GM12878 (cell line): ENCODE data around the gene MALSU1. TPM values are rescaled to one million over a fixed set of nuclear protein-coding genes. Genes with fewer than 3 reads are reported as not detected.

ENCODE experiments used
- ATAC-seq: fragments of 200-7000 bp; cut with Tn5 transposase; 3 replicates; pipeline ENCODE4 v1.9.1; 2020; ENCODE audit warnings: mild to moderate bottlenecking, moderate library complexity
- BruUV-seq: library from RNA; stranded (reverse); fragments of 400-500 nt; replicated peaks from 2 replicates; lab custom pipeline; 2021; lab: Mats Ljungman, UMichigan
- CTCF ChIA-PET: fragments of 300-600 bp; sonication (Branson Sonifier 250); formaldehyde crosslinking; extraction: SDS; loops from one replicate; lab custom pipeline; 2021; ENCODE audit warnings: inconsistent platforms; lab: Yijun Ruan, JAX
- POLR2A ChIA-PET: fragments of 350-600 bp; formaldehyde crosslinking; extraction: SDS; loops from one replicate; lab custom pipeline; 2021; ENCODE audit warnings: inconsistent platforms; lab: Charles Lee
- RAD21 ChIA-PET: fragments of 300-600 bp; sonication (Branson Sonifier 250); formaldehyde crosslinking; loops from one replicate; lab custom pipeline; 2023; ENCODE audit warnings: antibody characterized with exemption; ENCODE audit not compliant: unreplicated experiment; lab: Charles Lee
- SMC1A ChIA-PET: fragments of 300-600 bp; sonication (Branson Sonifier 250); formaldehyde crosslinking; loops from one replicate; lab custom pipeline; 2023; ENCODE audit not compliant: unreplicated experiment, uncharacterized antibody; lab: Charles Lee
- DNase-seq: peaks from one replicate; pipeline ENCODE4 v3.0.0-alpha.2; 2011; ENCODE audit warnings: low read depth, low spot score
- FAIRE-seq: peaks from 3 replicates; lab custom pipeline; 2011; peaks lifted over from hg19 to GRCh38; lab: Jason Lieb, UNC
- H2AFZ ChIP-seq: 2 replicates; pipeline ENCODE4 v1.6.0; 2011; ENCODE audit warnings: low read depth, low read length, control low read depth; ENCODE audit not compliant: control insufficient read depth
- H3K27ac ChIP-seq: 2 replicates; pipeline ENCODE4 v1.5.1; 2011; ENCODE audit warnings: control low read depth; ENCODE audit not compliant: control insufficient read depth, insufficient read depth
- H3K27me3 ChIP-seq, 2 experiments: replicated peaks in 1 of 2; 2 replicates each; pipeline versions ENCODE4 v1.6.0 to v1.6.1; 2011; ENCODE audit warnings: low read length in 1 of 2; ENCODE audit not compliant: control insufficient read depth in 2 of 2, insufficient read depth in 2 of 2
- H3K36me3 ChIP-seq, 2 experiments: 2 replicates each; pipeline ENCODE4 v1.5.1; 2011; ENCODE audit warnings: low read length in 1 of 2; ENCODE audit not compliant: control insufficient read depth in 2 of 2, insufficient read depth in 2 of 2
- H3K4me1 ChIP-seq: 2 replicates; pipeline ENCODE4 v1.6.1; 2011; ENCODE audit warnings: mild to moderate bottlenecking, low read length, moderate library complexity, mixed read lengths; ENCODE audit not compliant: control insufficient read depth, insufficient read depth
- H3K4me2 ChIP-seq: 2 replicates; pipeline ENCODE4 v1.6.0; 2011; ENCODE audit warnings: control low read depth; ENCODE audit not compliant: control insufficient read depth, insufficient read depth
- H3K4me3 ChIP-seq: fragments of 200-600 bp; sonication (generic); 2 replicates; pipeline ENCODE4 v1.5.1; 2016
- H3K79me2 ChIP-seq: 2 replicates; pipeline ENCODE4 v1.6.0; 2011; ENCODE audit warnings: low read length; ENCODE audit not compliant: control insufficient read depth, insufficient read depth
- H3K9ac ChIP-seq: 2 replicates; pipeline ENCODE4 v1.8.0; 2011; ENCODE audit warnings: low read length, control low read depth, mixed read lengths; ENCODE audit not compliant: control insufficient read depth, insufficient read depth
- H3K9me3 ChIP-seq: replicated peaks from 3 replicates; pipeline ENCODE4 v1.5.1; 2011; ENCODE audit warnings: mild to moderate bottlenecking, low read length; ENCODE audit not compliant: control insufficient read depth, insufficient read depth
- H4K20me1 ChIP-seq: 2 replicates; pipeline ENCODE4 v1.6.0; 2011; ENCODE audit not compliant: control insufficient read depth, insufficient read depth
- ATF7 ChIP-seq: fragments of 450-650 bp; IDR thresholded peaks from 2 replicates; pipeline ENCODE4 v1.6.1; 2016; ENCODE audit warnings: low read depth, mild to moderate bottlenecking
- BCL11A ChIP-seq: IDR thresholded peaks from 2 replicates; pipeline ENCODE4 v1.6.1; 2011; ENCODE audit warnings: low read depth, low read length
- CEBPB ChIP-seq, 2 experiments: fragments of 150-350 bp in 1 of 2; IDR thresholded peaks; 2 replicates each; pipeline ENCODE4 v1.6.1; 2012 to 2014; ENCODE audit warnings: low read depth in 2 of 2, low read length in 2 of 2, borderline replicate concordance in 1 of 2, inconsistent platforms in 1 of 2
- ETV6 ChIP-seq, 2 experiments: fragments of 450-650 bp in 1 of 2; IDR thresholded peaks in 1 of 2; conservative IDR thresholded peaks in 1 of 2; 2 replicates each; pipeline ENCODE4 v1.6.1; 2014; ENCODE audit warnings: antibody characterized with exemption in 1 of 2, borderline replicate concordance in 1 of 2, low read depth in 1 of 2, mild to moderate bottlenecking in 1 of 2, moderate library complexity in 1 of 2
- FOXK2 ChIP-seq: fragments of 450-650 bp; IDR thresholded peaks from 2 replicates; pipeline ENCODE4 v1.6.1; 2017; ENCODE audit warnings: mild to moderate bottlenecking, moderate library complexity
- GATAD2B ChIP-seq: fragments of 450-650 bp; conservative IDR thresholded peaks from 2 replicates; pipeline ENCODE4 v1.6.1; 2017; ENCODE audit warnings: low read depth, mild to moderate bottlenecking, moderate library complexity
- KLF5 ChIP-seq: fragments of 450-650 bp; IDR thresholded peaks from 2 replicates; pipeline ENCODE4 v1.6.1; 2014; ENCODE audit warnings: mild to moderate bottlenecking; ENCODE audit not compliant: partially characterized antibody
- MEF2B ChIP-seq: fragments of 450-650 bp; IDR thresholded peaks from 2 replicates; pipeline ENCODE4 v1.6.1; 2018; ENCODE audit warnings: mild to moderate bottlenecking, moderate library complexity; ENCODE audit not compliant: partially characterized antibody, poor library complexity, severe bottlenecking
- MTA3 ChIP-seq: IDR thresholded peaks from 2 replicates; pipeline ENCODE4 v1.6.1; 2012; ENCODE audit warnings: low read length, inconsistent platforms, borderline replicate concordance
- NR2C2 ChIP-seq: IDR thresholded peaks from 2 replicates; pipeline ENCODE4 v1.6.1; 2011; ENCODE audit warnings: borderline replicate concordance, low read depth; ENCODE audit not compliant: control insufficient read depth, insufficient read length
- NRF1 ChIP-seq: conservative IDR thresholded peaks from 2 replicates; pipeline ENCODE4 v1.6.1; 2011; ENCODE audit warnings: mild to moderate bottlenecking, low read depth, low read length, improper control_type of control experiment
- REST ChIP-seq: IDR thresholded peaks from 2 replicates; pipeline ENCODE4 v1.6.1; 2012; ENCODE audit warnings: mild to moderate bottlenecking, low read depth, low read length
- SKIL ChIP-seq: fragments of 450-650 bp; IDR thresholded peaks from 2 replicates; pipeline ENCODE4 v1.6.1; 2017; ENCODE audit warnings: mild to moderate bottlenecking, low read depth, inconsistent platforms; ENCODE audit not compliant: poor library complexity, severe bottlenecking
- SREBF1 ChIP-seq: IDR thresholded peaks from 2 replicates; pipeline ENCODE4 v1.6.1; 2012; ENCODE audit warnings: mild to moderate bottlenecking, low read length
- TCF7 ChIP-seq: IDR thresholded peaks from 2 replicates; pipeline ENCODE4 v1.6.1; 2014; ENCODE audit warnings: antibody characterized with exemption, borderline replicate concordance
- YBX1 ChIP-seq: fragments of 450-650 bp; IDR thresholded peaks from 2 replicates; pipeline ENCODE4 v1.6.1; 2016; ENCODE audit warnings: antibody characterized with exemption
- ZNF207 ChIP-seq: fragments of 450-650 bp; IDR thresholded peaks from 2 replicates; pipeline ENCODE4 v1.6.1; 2014; ENCODE audit warnings: antibody characterized with exemption, mild to moderate bottlenecking, borderline replicate concordance
- ZZZ3 ChIP-seq: IDR thresholded peaks from 2 replicates; pipeline ENCODE4 v1.6.1; 2011; ENCODE audit warnings: low read depth; ENCODE audit not compliant: control insufficient read depth, insufficient read length
- WGBS: methylation state at CpG from one replicate; pipeline ENCODE4 v1.1.6; 2016; ENCODE audit warnings: low lambda C conversion rate; ENCODE audit not compliant: insufficient replicate concordance, insufficient coverage; ENCODE audit errors: missing lambda C conversion rate; 5-methylcytosine and 5-hydroxymethylcytosine counted together
- in situ Hi-C: fragments of 300-500 bp; cut with MboI; formaldehyde crosslinking; loops from 9 replicates; pipeline ENCODE4 v1.14.3; 2018; ENCODE audit warnings: mixed read lengths
- intact Hi-C: fragments of 100-400 bp; cut with micrococcal nuclease; formaldehyde crosslinking; loops from one replicate; pipeline ENCODE4 v1.14.2; 2022; ENCODE audit not compliant: unreplicated experiment
- polyA plus RNA-seq, 11 experiments: library from polyadenylated mRNA; depleted of rRNA in 4 of 11; unstranded in 6 of 11; stranded (reverse) in 5 of 11; fragments of >200 nt; fragmentation: Nextera tagmentation in 4 of 11; fragmentation: Illumina TruSeq in 1 of 11; extraction: Ambion mirVana in 4 of 11; extraction: Trizol in 1 of 11; gene quantifications; 1 replicate in 1 of 11; 2 replicates in 10 of 11; pipeline versions ENCODE4 v1.2.1 to v1.2.3, GENCODE V29; 2011 to 2016; ENCODE audit warnings: inconsistent platforms in 2 of 11, missing spikeins in 2 of 11, low read depth in 1 of 11
- total RNA-seq, 4 experiments: library from RNA; depleted of rRNA in 3 of 4; stranded (reverse); fragments of >200 nt in 3 of 4; fragmentation: Illumina TruSeq in 1 of 4; extraction: Trizol in 1 of 4; gene quantifications; 2 replicates each; pipeline versions ENCODE4 v1.2.1 to v1.2.3, GENCODE V29; 2013 to 2021

The MALSU1 gene
- total and polyA plus RNA-seq, 10 of the 15 experiments (the other 5 are each of a cell fraction or from before 2014, with no cell fraction given): 8.5 to 159 (median 73.7) TPM

GRCh38 chr7:23350466-23350865 is 51.3 kb downstream of the MALSU1 start:
- ChIA-PET SMC1A (interaction anchor here (0.8 to 2.2 kb wide), 7 partner anchors 10 to 112 kb away, joined by 3 to 9 read pairs (median 3); no protein-coding TSS in a partner anchor), POLR2A (interaction anchor here (1.2 to 1.4 kb wide), 3 partner anchors 12 to 31 kb away, joined by 3 read pairs; no protein-coding TSS in a partner anchor), RAD21 (interaction anchor here (1.6 kb wide), 1 partner anchor 11 kb away, joined by 5 read pairs; no protein-coding TSS in a partner anchor), CTCF (interaction anchor here (0.8 to 5.9 kb wide), 5 partner anchors 8 to 171 kb away, joined by 3 to 29 read pairs (median 9); no protein-coding TSS in a partner anchor)
- no peaks in the 10 kb centered on the region for H3K9me3 ChIP-seq
- no peak overlapping the region for H3K9ac ChIP-seq
- no peak overlapping the region for H3K4me2 ChIP-seq
- 97% methylated on average over 2 of the region's 2 CpGs for WGBS
- no TSS peak for BruUV-seq
- peaks cover 2 to 20% of the 10 kb centered on the region in 2 experiments; a peak in 3 of 4 replicates for H3K36me3 ChIP-seq
- DNase-seq (no peak), FAIRE-seq (no peak), ATAC-seq (no peak)
- intact Hi-C loops: loop anchor here (5.0 kb wide), 1 partner anchor 182 kb away; the partner anchor contains the start of gene TRA2A
- TF ChIP-seq MEF2B: no peak
- TF ChIP-seq TCF7: no peak
- no peak for TF ChIP-seq CEBPB (IDR thresholded peaks at IDR 0.05; ENCODE audit: borderline replicate concordance in 1 of 2, low read depth in 2 of 2, low read length in 2 of 2)
- TF ChIP-seq NRF1: no peak
- TF ChIP-seq MTA3: no peak
- TF ChIP-seq SREBF1: no peak
- TF ChIP-seq ATF7: no peak
- TF ChIP-seq YBX1: no peak
- TF ChIP-seq ETV6 (conservative IDR thresholded peaks at IDR 0.05 in 1 of 2, IDR thresholded peaks at IDR 0.05 in 1 of 2; ENCODE audit: borderline replicate concordance in 1 of 2, low read depth in 1 of 2): no peak
- no peak for TF ChIP-seq FOXK2
- no peak for TF ChIP-seq ZNF207
- no peak for TF ChIP-seq BCL11A
- no peak for TF ChIP-seq REST
- no peak for TF ChIP-seq GATAD2B
- no peak for TF ChIP-seq KLF5
- no peak for TF ChIP-seq SKIL
- TF ChIP-seq NR2C2: no peak
- TF ChIP-seq ZZZ3: no peak
- H3K27me3 ChIP-seq: no peaks in the 10 kb centered on the region
- H3K4me1 ChIP-seq: peaks cover 27% of the 10 kb centered on the region
- no peaks in the 10 kb centered on the region; the same call in 1 of the 2 replicates for H4K20me1 ChIP-seq
- in situ Hi-C loops: no loop called here
- H3K79me2 ChIP-seq: no peaks in the 10 kb centered on the region; the same call in none of the 2 replicates
- no peak overlapping the region for H2AFZ ChIP-seq
- H3K27ac ChIP-seq: no peak overlapping the region
- no peak overlapping the region for H3K4me3 ChIP-seq
